IMR-90 (cell line): ENCODE measurements around the gene CALN1.

ENCODE experiments used
- BHLHE40 ChIP-seq: fragments of 150-350 bp; IDR thresholded peaks from 2 replicates; pipeline ENCODE4 v1.6.1; 2016; ENCODE audit warnings: mild to moderate bottlenecking, low read depth, low read length
- MAFK ChIP-seq: IDR thresholded peaks from 2 replicates; pipeline ENCODE4 v1.6.1; 2012; ENCODE audit warnings: low read depth, low read length, improper control_type of control experiment
- MAZ ChIP-seq: IDR thresholded peaks from 2 replicates; pipeline ENCODE4 v1.6.1; 2012; ENCODE audit warnings: low read depth, mild to moderate bottlenecking, low read length, improper control_type of control experiment, moderate library complexity, borderline replicate concordance
- POLR2A ChIP-seq: IDR thresholded peaks from 2 replicates; pipeline ENCODE4 v1.6.1; 2012; ENCODE audit warnings: mild to moderate bottlenecking, low read depth, low read length
- RFX5 ChIP-seq: IDR thresholded peaks from 2 replicates; pipeline ENCODE4 v1.8.0; 2012; ENCODE audit warnings: low read depth, mild to moderate bottlenecking, low read length, moderate library complexity
- TF ChIP-seq, protein P1 (sequence below): conservative IDR thresholded peaks from 2 replicates; pipeline ENCODE4 v1.5.1; 2012; ENCODE audit warnings: mild to moderate bottlenecking, low read depth, low read length, improper control_type of control experiment
- TF ChIP-seq, protein P2 (sequence below): fragments of 150-350 bp; IDR thresholded peaks from 2 replicates; pipeline ENCODE4 v1.6.1; 2017; ENCODE audit warnings: mild to moderate bottlenecking, antibody characterized with exemption, low read length, low read depth

DNA sequence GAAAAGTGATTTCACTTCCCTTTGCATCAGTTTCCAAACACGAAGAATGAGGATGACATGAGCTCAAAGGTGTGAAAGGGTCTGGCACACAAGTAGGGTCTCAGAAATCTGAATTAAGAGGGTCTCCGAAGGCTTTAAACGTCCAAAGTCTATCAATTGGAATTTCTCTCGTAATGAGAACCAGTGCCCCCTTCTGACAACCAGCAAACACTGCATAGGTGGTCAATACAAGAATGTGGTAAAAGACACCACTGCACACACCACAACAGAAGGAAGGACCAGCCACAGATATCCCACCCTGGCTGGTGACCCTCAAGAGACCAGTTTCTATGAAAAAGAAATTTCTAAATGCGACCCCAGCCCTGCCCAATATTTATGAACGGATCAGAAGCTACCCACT, 78.1 kb downstream of the CALN1 start:
- TF ChIP-seq, protein P1, sequence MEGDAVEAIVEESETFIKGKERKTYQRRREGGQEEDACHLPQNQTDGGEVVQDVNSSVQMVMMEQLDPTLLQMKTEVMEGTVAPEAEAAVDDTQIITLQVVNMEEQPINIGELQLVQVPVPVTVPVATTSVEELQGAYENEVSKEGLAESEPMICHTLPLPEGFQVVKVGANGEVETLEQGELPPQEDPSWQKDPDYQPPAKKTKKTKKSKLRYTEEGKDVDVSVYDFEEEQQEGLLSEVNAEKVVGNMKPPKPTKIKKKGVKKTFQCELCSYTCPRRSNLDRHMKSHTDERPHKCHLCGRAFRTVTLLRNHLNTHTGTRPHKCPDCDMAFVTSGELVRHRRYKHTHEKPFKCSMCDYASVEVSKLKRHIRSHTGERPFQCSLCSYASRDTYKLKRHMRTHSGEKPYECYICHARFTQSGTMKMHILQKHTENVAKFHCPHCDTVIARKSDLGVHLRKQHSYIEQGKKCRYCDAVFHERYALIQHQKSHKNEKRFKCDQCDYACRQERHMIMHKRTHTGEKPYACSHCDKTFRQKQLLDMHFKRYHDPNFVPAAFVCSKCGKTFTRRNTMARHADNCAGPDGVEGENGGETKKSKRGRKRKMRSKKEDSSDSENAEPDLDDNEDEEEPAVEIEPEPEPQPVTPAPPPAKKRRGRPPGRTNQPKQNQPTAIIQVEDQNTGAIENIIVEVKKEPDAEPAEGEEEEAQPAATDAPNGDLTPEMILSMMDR, result no peak
- TF ChIP-seq RFX5, result no peak
- TF ChIP-seq POLR2A, result no peak
- TF ChIP-seq MAZ, result no peak
- TF ChIP-seq MAFK, result no peak
- no peak for TF ChIP-seq BHLHE40
- TF ChIP-seq, protein P2, sequence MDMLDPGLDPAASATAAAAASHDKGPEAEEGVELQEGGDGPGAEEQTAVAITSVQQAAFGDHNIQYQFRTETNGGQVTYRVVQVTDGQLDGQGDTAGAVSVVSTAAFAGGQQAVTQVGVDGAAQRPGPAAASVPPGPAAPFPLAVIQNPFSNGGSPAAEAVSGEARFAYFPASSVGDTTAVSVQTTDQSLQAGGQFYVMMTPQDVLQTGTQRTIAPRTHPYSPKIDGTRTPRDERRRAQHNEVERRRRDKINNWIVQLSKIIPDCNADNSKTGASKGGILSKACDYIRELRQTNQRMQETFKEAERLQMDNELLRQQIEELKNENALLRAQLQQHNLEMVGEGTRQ, result no peak
